NB4 (cell line): ENCODE data around the gene SNRK.

Experiments
- DNase-seq: peaks from one replicate; pipeline ENCODE4 v3.0.0; 2010; ENCODE audit warnings: low read depth
- H3K4me3 ChIP-seq: one replicate; pipeline ENCODE4 v1.5.1; 2011; ENCODE audit warnings: mild to moderate bottlenecking, low read depth, low read length, moderate library complexity
- CTCF ChIP-seq: IDR thresholded peaks from one replicate; pipeline ENCODE4 v1.5.1; 2012; ENCODE audit warnings: low read depth, low read length
- MAX ChIP-seq: IDR thresholded peaks from 2 replicates; pipeline ENCODE4 v1.6.1; 2011; ENCODE audit warnings: low read depth, low read length
- MYC ChIP-seq: IDR thresholded peaks from 2 replicates; pipeline ENCODE4 v1.6.1; 2011; ENCODE audit warnings: low read depth, low read length
- POLR2A ChIP-seq: IDR thresholded peaks from 2 replicates; pipeline ENCODE4 v1.6.1; 2011; ENCODE audit warnings: mild to moderate bottlenecking; ENCODE audit not compliant: insufficient read length; ENCODE audit errors: extremely low read depth

Gene SNRK

GRCh38 chr3:43260412-43260811, 25.9 kb upstream of the SNRK start:
- no peak overlapping the region for H3K4me3 ChIP-seq
- TF ChIP-seq POLR2A (no peak), MYC (no peak), CTCF (no peak), MAX (no peak)
- DNase-seq, result peak; percentile 10

GRCh38 chr3:43262194-43262593, 24.1 kb upstream of the SNRK start:
- no peak for DNase-seq
- TF ChIP-seq MAX (no peak), CTCF (no peak), MYC (no peak), POLR2A (no peak)
- H3K4me3 ChIP-seq, result no peak overlapping the region

DNA sequence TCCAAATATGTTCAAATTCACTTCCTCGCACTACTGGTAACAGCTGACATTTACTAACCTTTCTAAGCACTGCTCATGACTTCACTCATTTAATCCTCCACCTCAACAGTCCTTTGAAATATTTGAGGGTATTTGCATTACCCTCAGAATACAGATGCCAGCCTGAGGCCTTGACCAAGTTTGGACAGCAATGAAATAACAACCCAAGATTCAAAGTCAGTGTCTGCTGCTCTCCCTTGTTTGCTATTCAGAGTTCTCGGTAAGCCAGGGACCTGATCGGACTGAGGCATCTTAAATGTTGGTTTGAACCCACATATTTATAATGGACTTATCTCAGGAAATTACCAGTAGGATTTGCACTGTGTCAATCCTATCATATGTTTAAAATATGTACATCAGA, 19.9 kb upstream of the SNRK start:
- TF ChIP-seq MYC (no peak), CTCF (no peak), POLR2A (no peak), MAX (no peak)

GRCh38 chr3:43266995-43267394, 19.3 kb upstream of the SNRK start:
- TF ChIP-seq CTCF (no peak), POLR2A (no peak), MAX (no peak), MYC (no peak)
- no peak overlapping the region for H3K4me3 ChIP-seq
- no peak for DNase-seq

More for the DNA sequence above, 19.9 kb upstream of the SNRK start:
- no peak for DNase-seq
- no peak overlapping the region for H3K4me3 ChIP-seq

GRCh38 chr3:43268636-43269035, 17.7 kb upstream of the SNRK start:
- DNase-seq, result no peak
- H3K4me3 ChIP-seq, result no peak overlapping the region
- TF ChIP-seq MAX, result no peak
- TF ChIP-seq MYC, result no peak
- no peak for TF ChIP-seq POLR2A
- no peak for TF ChIP-seq CTCF

GRCh38 chr3:43270078-43270477, 16.3 kb upstream of the SNRK start:
- H3K4me3 ChIP-seq, result no peak overlapping the region
- DNase-seq, result no peak
- TF ChIP-seq POLR2A, result no peak
- TF ChIP-seq MYC, result no peak
- no peak for TF ChIP-seq MAX
- no peak for TF ChIP-seq CTCF
